Stimulated activated naive CD4-positive, alpha-beta T cell treated with Interleukin-2 at 50 U/mL for 16 hours (primary cell): ENCODE data around the gene VPS35L.

ENCODE experiments used
- DNase-seq: peaks from one replicate; lab custom pipeline; 2025; lab: John Stamatoyannopoulos, UW

The VPS35L gene

GRCh38 chr16:19746561-19746960, 191.1 kb downstream of the VPS35L start:
- no peak for DNase-seq

DNA sequence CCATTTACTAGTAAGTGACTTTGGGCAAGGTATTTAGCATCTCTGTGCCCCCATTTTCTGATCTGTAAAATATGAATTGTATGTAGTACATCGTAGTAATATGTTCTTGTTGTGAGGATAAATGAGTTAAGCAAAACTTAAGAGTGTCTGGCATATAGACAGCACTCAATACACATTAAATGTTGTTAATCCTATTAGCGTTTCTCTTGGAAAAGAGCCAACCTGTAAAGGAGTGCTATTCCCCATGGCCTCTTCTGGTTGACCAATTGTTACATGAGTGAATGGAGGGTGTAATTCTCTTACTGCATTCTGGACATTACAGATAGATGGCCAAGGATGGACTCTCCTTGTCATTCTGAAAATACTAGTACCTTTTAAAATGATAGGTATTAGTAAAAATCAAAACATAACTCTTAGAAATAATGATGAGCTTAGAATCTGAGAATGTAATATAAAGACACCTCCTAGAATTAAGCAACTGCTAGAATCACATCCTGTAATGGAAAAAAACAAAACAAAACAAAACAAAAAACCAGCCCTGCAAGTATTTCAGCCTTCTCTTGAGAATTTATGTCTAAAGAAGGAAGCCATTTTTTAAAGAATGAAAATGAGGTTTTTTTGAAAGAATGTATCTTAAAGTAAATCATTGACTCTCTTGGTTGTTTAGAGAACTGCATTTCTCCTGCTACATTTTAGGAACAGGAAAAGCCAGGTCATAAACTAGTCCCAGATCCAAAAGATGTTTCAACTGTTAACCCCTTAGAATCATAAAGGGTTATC, 193.1 kb downstream of the VPS35L start:
- DNase-seq: no peak

DNA sequence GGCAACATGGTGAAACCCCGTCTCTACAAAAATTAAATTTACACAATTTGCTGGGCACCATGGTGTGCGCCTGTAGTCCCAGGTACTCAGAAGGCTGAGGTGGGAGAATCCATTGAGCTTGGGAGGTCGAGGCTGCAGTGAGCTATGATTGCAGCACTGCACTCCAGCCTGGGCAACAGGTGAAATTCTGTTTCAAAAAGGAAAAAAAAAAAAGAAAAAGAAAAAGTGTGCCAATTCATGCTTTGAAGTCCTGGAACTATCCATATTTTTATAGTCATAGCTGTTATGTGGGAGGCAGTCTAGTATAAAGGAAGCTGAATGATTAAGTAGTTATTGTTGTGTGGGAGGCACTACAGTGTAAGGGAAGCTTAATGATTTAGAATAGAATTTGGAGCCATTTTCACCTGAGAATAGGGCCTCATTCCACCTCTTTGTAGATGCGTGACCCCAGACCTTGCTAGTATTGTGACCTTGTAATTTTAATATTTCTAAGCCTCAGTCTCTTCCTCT, 194.1 kb downstream of the VPS35L start:
- no peak for DNase-seq
